ENCODE measurements around the gene ZC3H15.

ZC3H15 gene

DNA sequence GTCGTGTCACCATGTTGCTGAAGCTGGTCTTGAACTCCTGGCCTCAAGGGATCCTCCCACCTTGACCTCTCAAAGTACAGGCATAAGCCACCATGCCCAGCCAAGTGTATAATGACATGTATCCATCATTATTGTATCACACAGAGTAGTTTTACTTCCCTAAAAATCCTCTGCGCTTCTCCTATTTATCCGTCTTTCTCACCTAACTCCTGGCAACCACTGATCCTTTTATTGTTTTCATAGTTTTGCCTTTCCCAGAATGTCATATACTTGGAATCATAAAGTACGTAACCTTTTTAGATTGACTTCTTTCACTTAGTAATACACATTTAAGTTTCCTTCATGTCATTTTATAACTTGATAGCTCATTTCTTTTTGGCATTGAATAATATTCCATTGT is 51.0 kb downstream of the ZC3H15 start:
- no peak for DNase-seq (ENCODE audit: low spot score in 2 of 2)
- H3K4me1 ChIP-seq = peaks cover 29% of the 10 kb centered on the region
- H3K36me3 ChIP-seq (replicated peaks) = no peaks in the 10 kb centered on the region
- in situ Hi-C loops (cut with MboI; ENCODE audit: low sequenced_read_pairs) = no loop called here
- no peaks in the 10 kb centered on the region for H3K27me3 ChIP-seq (ENCODE audit: low read depth)
- H3K9me3 ChIP-seq = no peaks in the 10 kb centered on the region
- H3K4me3 ChIP-seq = no peak overlapping the region

DNA sequence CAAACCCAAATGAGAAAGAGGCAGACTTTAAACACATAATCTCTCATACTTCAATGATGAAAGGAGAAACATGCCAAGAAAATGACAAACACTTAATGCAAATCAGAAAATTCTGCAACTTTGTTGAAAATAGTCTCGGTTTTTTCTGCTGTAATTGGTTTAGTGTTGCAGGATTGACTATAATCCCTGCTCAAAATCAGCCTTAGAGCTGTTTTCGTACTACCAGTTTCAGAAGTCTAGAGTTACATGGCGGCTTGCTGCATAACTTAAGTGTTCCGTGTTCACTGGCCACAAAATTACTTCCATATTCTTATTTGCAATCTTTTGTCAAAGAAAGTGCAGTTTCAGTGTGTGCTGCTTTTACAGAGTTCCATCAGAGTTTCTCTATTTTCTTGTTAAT is 54.9 kb downstream of the ZC3H15 start:
- Histone ChIP-seq H3K4me1 (peaks cover 50% of the 10 kb centered on the region), H3K9me3 (no peaks in the 10 kb centered on the region), H3K4me3 (no peak overlapping the region), H3K36me3 (replicated peaks) (no peaks in the 10 kb centered on the region), H3K27me3 (ENCODE audit: low read depth) (no peaks in the 10 kb centered on the region)
- in situ Hi-C loops (cut with MboI; ENCODE audit: low sequenced_read_pairs) = no loop called here
- DNase-seq (ENCODE audit: low spot score in 2 of 2) = peak in 1 of 2 experiments; percentile 21

DNA sequence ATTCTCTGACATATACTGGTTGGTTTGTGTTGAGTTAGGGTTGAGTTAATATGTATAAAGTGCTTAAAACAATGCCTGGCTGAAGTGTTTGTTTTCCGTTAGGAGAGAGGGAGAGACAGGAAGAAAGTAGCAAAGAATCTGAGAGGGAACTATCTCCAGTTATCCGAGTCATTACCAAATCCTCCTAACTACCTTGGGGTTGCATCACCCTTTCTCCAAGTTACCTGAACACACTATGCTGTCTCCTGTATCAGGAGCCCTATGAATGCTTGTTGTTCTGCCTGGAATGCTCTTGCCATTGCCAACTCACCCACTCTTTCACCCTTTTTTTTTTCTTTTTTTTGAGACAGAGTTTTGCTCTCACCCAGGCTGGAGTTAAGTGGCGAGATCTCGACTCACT is 55.9 kb downstream of the ZC3H15 start:
- no peaks in the 10 kb centered on the region for H3K27me3 ChIP-seq (ENCODE audit: low read depth)
- H3K9me3 ChIP-seq = no peaks in the 10 kb centered on the region
- no peak for DNase-seq (ENCODE audit: low spot score in 2 of 2)
- H3K4me3 ChIP-seq = no peak overlapping the region
- in situ Hi-C loops (cut with MboI; ENCODE audit: low sequenced_read_pairs) = no loop called here
- peaks cover 58% of the 10 kb centered on the region for H3K4me1 ChIP-seq
- no peaks in the 10 kb centered on the region for H3K36me3 ChIP-seq (replicated peaks)

DNA sequence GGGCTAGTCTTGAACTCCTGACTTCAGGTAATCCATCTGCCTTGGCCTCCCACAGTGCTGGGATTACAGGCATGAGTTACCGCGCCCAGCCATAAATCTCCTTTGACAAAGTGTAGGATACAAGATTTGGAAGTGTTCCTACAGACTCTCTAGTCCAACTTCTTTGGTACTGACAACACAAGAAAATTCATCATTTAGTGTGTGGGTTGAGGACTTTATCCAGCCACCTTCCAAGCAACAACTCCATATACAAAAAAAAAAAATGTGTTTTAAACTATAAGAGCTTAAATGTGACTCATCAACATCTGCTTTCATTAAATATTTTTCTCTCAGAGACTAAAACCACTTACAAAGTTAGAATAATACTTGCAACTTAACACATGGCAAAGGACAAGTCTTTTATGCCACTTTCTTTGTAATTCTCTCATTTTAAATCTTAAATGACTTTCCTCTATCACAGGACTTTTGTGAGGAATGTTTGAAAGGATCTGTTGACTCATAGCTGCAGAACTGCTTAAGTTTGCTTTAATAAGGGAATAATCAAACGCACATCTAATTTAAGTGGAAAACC is 57.6 kb downstream of the ZC3H15 start:
- H3K27me3 ChIP-seq (ENCODE audit: low read depth) = no peaks in the 10 kb centered on the region
- H3K9me3 ChIP-seq = no peaks in the 10 kb centered on the region
- in situ Hi-C loops (cut with MboI; ENCODE audit: low sequenced_read_pairs) = no loop called here
- H3K36me3 ChIP-seq (replicated peaks) = no peaks in the 10 kb centered on the region
- peak; percentile 67 to 85 for DNase-seq (ENCODE audit: low spot score in 2 of 2)
- peaks cover 58% of the 10 kb centered on the region for H3K4me1 ChIP-seq
- H3K4me3 ChIP-seq = no peak overlapping the region

DNA sequence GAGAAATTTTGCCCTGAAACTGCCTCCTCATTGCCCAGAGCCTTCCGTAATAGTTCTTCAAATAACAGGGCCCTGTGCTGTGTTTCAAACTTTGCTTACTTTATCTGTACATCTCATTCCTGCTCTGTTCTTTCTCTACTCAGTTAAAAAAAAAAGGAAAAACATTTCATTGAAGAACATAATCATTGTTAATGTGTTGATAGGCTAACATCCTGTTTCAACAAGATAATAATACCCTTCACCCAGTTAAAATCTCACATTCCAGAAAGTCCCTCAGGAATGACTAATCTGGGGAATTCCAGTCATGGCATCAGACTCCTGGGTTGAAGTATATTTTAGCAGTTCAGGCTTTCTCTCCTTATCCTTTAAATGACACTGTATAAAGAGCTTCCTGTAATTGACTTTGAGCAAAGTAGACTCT is 58.2 kb downstream of the ZC3H15 start:
- H3K4me3 ChIP-seq = no peak overlapping the region
- peak; percentile 19 to 88 for DNase-seq (ENCODE audit: low spot score in 2 of 2)

GRCh38 chr2:186546846-186547245 is 60.8 kb downstream of the ZC3H15 start:
- H3K4me3 ChIP-seq = no peak overlapping the region
- no peak for DNase-seq (ENCODE audit: low spot score in 2 of 2)
- in situ Hi-C loops (cut with MboI; ENCODE audit: low sequenced_read_pairs) = no loop called here
- peaks cover 51% of the 10 kb centered on the region for H3K4me1 ChIP-seq
- no peaks in the 10 kb centered on the region for H3K36me3 ChIP-seq (replicated peaks)
- no peaks in the 10 kb centered on the region for H3K9me3 ChIP-seq
- H3K27me3 ChIP-seq (ENCODE audit: low read depth) = no peaks in the 10 kb centered on the region

More for the DNA sequence above, 58.2 kb downstream of the ZC3H15 start:
- Histone ChIP-seq H3K27me3 (ENCODE audit: low read depth) (no peaks in the 10 kb centered on the region), H3K4me1 (peaks cover 58% of the 10 kb centered on the region), H3K36me3 (replicated peaks) (no peaks in the 10 kb centered on the region), H3K9me3 (no peaks in the 10 kb centered on the region)
- in situ Hi-C loops (cut with MboI; ENCODE audit: low sequenced_read_pairs) = no loop called here

DNA sequence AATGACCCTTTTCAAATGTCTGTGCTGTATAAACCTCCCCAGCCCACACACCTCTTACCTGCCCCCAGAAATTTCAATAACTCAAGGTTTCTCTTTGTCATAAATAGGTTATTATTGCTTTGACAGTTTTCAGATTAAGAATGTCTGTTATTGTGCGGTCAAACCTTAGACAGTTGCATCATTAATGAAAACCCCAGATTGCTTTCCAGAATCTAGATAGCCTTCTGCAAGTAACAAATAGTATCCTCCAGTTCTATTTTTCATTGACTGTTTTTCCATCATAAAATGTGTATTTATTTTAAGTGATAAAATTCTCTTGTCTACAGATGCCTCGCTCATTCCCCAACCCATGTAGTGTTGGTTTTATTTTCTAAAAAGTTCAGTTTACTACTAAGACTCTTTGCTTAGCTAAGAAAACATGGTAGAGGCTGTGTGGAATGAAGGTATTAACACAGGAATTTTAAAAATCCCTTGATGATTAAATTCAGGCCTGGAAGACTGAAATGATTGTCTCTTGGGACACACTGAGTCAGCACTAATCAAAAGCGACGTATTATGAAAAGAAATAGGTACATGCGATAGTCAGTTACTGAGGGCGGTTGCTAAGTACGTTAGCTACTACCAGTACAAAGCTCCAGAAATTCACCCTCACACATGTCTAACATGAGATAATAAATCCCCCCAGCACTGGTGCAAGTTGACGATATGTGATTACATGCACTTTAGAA is 65.4 kb downstream of the ZC3H15 start:
- in situ Hi-C loops (cut with MboI; ENCODE audit: low sequenced_read_pairs) = no loop called here
- Histone ChIP-seq H3K9me3 (no peaks in the 10 kb centered on the region), H3K36me3 (replicated peaks) (no peaks in the 10 kb centered on the region), H3K4me1 (peaks cover 11% of the 10 kb centered on the region), H3K4me3 (no peak overlapping the region), H3K27me3 (ENCODE audit: low read depth) (no peaks in the 10 kb centered on the region)
- no peak for DNase-seq (ENCODE audit: low spot score in 2 of 2)

GRCh38 chr2:186554429-186554828 is 68.4 kb downstream of the ZC3H15 start:
- peaks cover 9% of the 10 kb centered on the region for H3K4me1 ChIP-seq
- H3K27me3 ChIP-seq (ENCODE audit: low read depth) = no peaks in the 10 kb centered on the region
- no peaks in the 10 kb centered on the region for H3K9me3 ChIP-seq
- in situ Hi-C loops (cut with MboI; ENCODE audit: low sequenced_read_pairs) = no loop called here
- H3K4me3 ChIP-seq = no peak overlapping the region
- no peak for DNase-seq (ENCODE audit: low spot score in 2 of 2)
- no peaks in the 10 kb centered on the region for H3K36me3 ChIP-seq (replicated peaks)

DNA sequence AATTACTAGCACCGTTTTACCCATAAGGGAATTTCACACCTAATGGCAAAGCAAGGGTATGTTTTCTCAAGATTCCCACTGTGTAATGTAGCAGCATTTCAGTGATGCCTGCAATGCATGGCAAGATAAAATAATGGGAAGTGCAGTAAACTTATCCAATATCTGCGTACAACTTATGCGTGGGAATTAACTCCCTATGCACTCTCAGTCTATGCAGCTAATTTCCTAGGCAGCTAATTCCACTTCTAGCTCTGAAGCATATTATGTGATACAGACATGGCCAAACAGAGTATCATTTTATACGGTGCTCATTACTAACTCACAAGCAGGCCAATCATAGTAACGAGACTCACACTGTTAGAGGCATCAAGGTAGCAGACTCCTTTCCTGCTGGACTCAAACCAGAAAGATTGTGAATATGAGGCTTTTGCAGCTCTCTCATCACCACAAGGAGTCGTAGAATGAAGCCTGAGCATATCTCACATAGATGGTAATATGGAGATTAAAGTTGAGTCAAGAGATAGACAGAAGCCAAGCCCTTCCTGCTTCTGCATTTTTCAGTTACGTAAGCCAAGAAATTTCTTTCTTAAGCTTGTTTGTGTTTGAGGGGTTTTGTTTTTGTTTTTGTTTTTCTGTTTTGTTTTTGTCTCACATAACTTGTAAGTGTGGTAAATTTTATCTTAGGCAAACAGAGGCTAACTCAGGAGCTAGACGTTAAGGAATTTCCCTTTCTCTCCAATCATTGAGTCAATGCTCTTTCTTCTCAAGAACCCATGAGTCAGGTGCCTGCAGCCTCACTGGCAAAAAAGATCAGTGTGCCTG is 69.0 kb downstream of the ZC3H15 start:
- no peak overlapping the region for H3K4me3 ChIP-seq
- H3K9me3 ChIP-seq = no peaks in the 10 kb centered on the region
- in situ Hi-C loops (cut with MboI; ENCODE audit: low sequenced_read_pairs) = no loop called here
- no peak for DNase-seq (ENCODE audit: low spot score in 2 of 2)
- no peaks in the 10 kb centered on the region for H3K36me3 ChIP-seq (replicated peaks)
- no peaks in the 10 kb centered on the region for H3K27me3 ChIP-seq (ENCODE audit: low read depth)
- H3K4me1 ChIP-seq = peaks cover 9% of the 10 kb centered on the region

DNA sequence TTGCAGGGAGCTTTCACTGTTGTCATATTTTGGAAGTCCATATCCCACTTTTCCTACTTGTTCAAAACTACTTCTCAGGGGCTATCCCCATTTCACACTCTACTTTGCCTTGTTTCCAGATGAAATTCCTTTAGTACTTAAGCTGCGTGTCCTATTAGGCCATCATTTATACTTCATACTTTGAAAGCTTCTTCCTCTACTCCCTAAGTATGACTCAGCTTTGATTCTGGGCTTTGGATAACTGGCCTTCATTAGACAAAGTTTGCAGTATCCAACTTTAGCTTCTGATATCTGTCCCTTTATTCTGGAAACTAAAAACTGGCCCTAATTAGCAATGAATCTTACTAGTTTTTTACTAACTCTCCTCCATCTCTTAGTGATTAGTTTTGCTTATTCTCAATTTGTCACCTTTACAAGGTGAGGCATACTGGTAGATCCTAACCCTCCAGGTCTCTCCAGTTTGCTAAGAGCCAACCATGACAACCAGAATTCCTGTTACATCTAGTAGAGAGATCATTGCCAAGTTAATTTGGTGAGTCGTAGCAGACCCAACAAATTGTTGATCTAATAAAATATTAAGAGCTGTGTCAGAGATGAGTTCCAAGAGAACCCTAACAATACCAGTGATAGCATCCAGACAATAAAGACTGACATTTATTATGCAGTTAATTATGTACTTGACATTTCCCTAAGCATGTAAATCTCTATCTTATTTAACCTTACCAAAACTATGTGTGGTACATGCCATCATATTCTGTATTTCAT is 72.6 kb downstream of the ZC3H15 start:
- Histone ChIP-seq H3K36me3 (replicated peaks) (no peaks in the 10 kb centered on the region), H3K4me3 (no peak overlapping the region), H3K27me3 (ENCODE audit: low read depth) (no peaks in the 10 kb centered on the region), H3K4me1 (no peaks in the 10 kb centered on the region), H3K9me3 (no peaks in the 10 kb centered on the region)
- in situ Hi-C loops (cut with MboI; ENCODE audit: low sequenced_read_pairs) = no loop called here
- no peak for DNase-seq (ENCODE audit: low spot score in 2 of 2)
